ENCODE measurements around the gene NPAS3. TPM values are rescaled to one million over a fixed set of nuclear protein-coding genes. Genes with fewer than 3 reads are reported as not detected.

Gene NPAS3
- total and polyA plus RNA-seq, 2 of the 8 experiments (the other 6 are each of a cell fraction or from before 2014, with no cell fraction given), result 0.11 to 0.60 TPM

- no peak overlapping the region for H2BK15ac ChIP-seq (ENCODE audit: low read length)
- H4K20me1 ChIP-seq (replicated peaks in 1 of 2; ENCODE audit: control insufficient read depth in 1 of 2, insufficient read depth in 2 of 2, low read length in 2 of 2), result no peaks in the 10 kb centered on the region
- H3K4me2 ChIP-seq (ENCODE audit: insufficient read depth in 1 of 2, low read depth in 2 of 2, low read length in 2 of 2), result no peak overlapping the region
- H3K18ac ChIP-seq (ENCODE audit: extremely low read depth, low read length), result no peak overlapping the region
- no peak overlapping the region for H2AFZ ChIP-seq (ENCODE audit: low read length)
- H3K4me1 ChIP-seq (replicated peaks in 1 of 4; ENCODE audit: control insufficient read depth in 3 of 4, insufficient read depth in 4 of 4, low read length in 3 of 4), result no peaks in the 10 kb centered on the region
- DNase-seq (ENCODE audit: low read depth in 1 of 2, low spot score in 2 of 2) (no peak), FAIRE-seq (no peak)
- H4K8ac ChIP-seq (ENCODE audit: extremely low read depth, insufficient read depth, low read length), result no peak overlapping the region
- H2AK5ac ChIP-seq (ENCODE audit: low read depth, low read length), result no peak overlapping the region
- H3K36me3 ChIP-seq (ENCODE audit: control insufficient read depth in 2 of 4, insufficient read depth in 4 of 4, low read length in 3 of 4), result peaks cover 0 to 8% (median 2%) of the 10 kb centered on the region in 4 experiments; a peak in 2 of 8 replicates
- no peak overlapping the region for H3K4ac ChIP-seq (replicated peaks; ENCODE audit: insufficient read length, low read depth, low read length)
- ChIA-PET CTCF (ENCODE audit: partially characterized antibody) (no interaction called here), POLR2A (ENCODE audit: partially characterized antibody) (no interaction called here)
- H2BK120ac ChIP-seq (replicated peaks; ENCODE audit: low read depth, low read length), result no peak overlapping the region
- H3K23me2 ChIP-seq (ENCODE audit: low read depth, low read length), result no peaks in the 10 kb centered on the region
- no peaks in the 10 kb centered on the region for H3K79me1 ChIP-seq (ENCODE audit: low read depth, low read length)
- H3K27me3 ChIP-seq (replicated peaks in 1 of 4; ENCODE audit: control insufficient read depth in 3 of 4, extremely low read depth in 1 of 4, insufficient read depth in 3 of 4, low read length in 3 of 4), result no peaks in the 10 kb centered on the region
- H4K5ac ChIP-seq (ENCODE audit: insufficient read length, low read depth, low read length), result no peak overlapping the region
- H3K14ac ChIP-seq (ENCODE audit: insufficient read length), result no peak overlapping the region
- no peak overlapping the region for H3K27ac ChIP-seq (ENCODE audit: low read depth, low read length)
- 100% methylated on average over 2 of the region's 2 CpGs; no CpG with 5 or more reads in 1 of the 2 experiments for WGBS, 2 experiments (ENCODE audit: extremely low coverage in 1 of 2, insufficient coverage in 1 of 2, insufficient read length in 1 of 2, insufficient replicate concordance in 2 of 2, low coverage in 1 of 2, low lambda C conversion rate in 2 of 2, missing lambda C conversion rate in 1 of 2)
- H3K9me3 ChIP-seq (ENCODE audit: insufficient read depth in 2 of 2, low read depth in 1 of 2, low read length in 1 of 2), result peaks cover 38 to 46% of the 10 kb centered on the region in 2 experiments
- no peak overlapping the region for H3K9ac ChIP-seq (replicated peaks in 1 of 4; ENCODE audit: extremely low read depth in 1 of 4, low read depth in 3 of 4, low read length in 3 of 4)
- H2BK20ac ChIP-seq (ENCODE audit: low read length), result no peak overlapping the region
- TF ChIP-seq HDAC6 (IDR thresholded peaks at IDR 0.05; ENCODE audit: low read depth, low read length), result no peak
- no peak for TF ChIP-seq KDM1A (IDR thresholded peaks at IDR 0.05; ENCODE audit: borderline replicate concordance, low read length)
- TF ChIP-seq, protein P1, sequence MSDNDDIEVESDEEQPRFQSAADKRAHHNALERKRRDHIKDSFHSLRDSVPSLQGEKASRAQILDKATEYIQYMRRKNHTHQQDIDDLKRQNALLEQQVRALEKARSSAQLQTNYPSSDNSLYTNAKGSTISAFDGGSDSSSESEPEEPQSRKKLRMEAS (IDR thresholded peaks at IDR 0.05), result no peak
- no peak for TF ChIP-seq CBX8 (IDR thresholded peaks at IDR 0.05; ENCODE audit: borderline replicate concordance, low read depth, low read length)
- TF ChIP-seq MAFK (IDR thresholded peaks at IDR 0.05; ENCODE audit: low read depth, low read length), result no peak
- no peak for TF ChIP-seq JUN (IDR thresholded peaks at IDR 0.05; ENCODE audit: low read depth, low read length)
- TF ChIP-seq YY1 (IDR thresholded peaks at IDR 0.05; ENCODE audit: low read depth, low read length), result no peak
- TF ChIP-seq BRCA1 (IDR thresholded peaks at IDR 0.05; ENCODE audit: low read depth, low read length), result no peak
- TF ChIP-seq ZNF274 (IDR thresholded peaks at IDR 0.05; ENCODE audit: borderline replicate concordance, extremely low read depth, low read length), result no peak
- TF ChIP-seq E2F6 (IDR thresholded peaks at IDR 0.05), result no peak
- TF ChIP-seq JUND (IDR thresholded peaks at IDR 0.05; ENCODE audit: low read length), result no peak
- no peak for TF ChIP-seq SP2 (IDR thresholded peaks at IDR 0.05; ENCODE audit: low read length)
- TF ChIP-seq SRF (IDR thresholded peaks at IDR 0.05; ENCODE audit: low read depth, low read length), result no peak
- no peak overlapping the region for H3K56ac ChIP-seq (replicated peaks; ENCODE audit: insufficient read length, low read depth, low read length)
- no peak overlapping the region for H2BK5ac ChIP-seq (ENCODE audit: low read depth, low read length)
- H3K79me2 ChIP-seq (ENCODE audit: control insufficient read depth in 1 of 2, insufficient read depth in 2 of 2, low read length in 2 of 2), result no peaks in the 10 kb centered on the region
- H3K23ac ChIP-seq (ENCODE audit: insufficient read length), result no peak overlapping the region
- no peak overlapping the region for H4K91ac ChIP-seq (replicated peaks; ENCODE audit: insufficient read length, low read length)
- no peak overlapping the region for H3K4me3 ChIP-seq (ENCODE audit: extremely low read depth in 1 of 4, insufficient read depth in 2 of 4, low read depth in 3 of 4, low read length in 4 of 4)
- no peak overlapping the region for H2BK12ac ChIP-seq (ENCODE audit: low read depth, low read length)
Observed at GRCh38 chr14:33406766-33407165, 468.1 kb downstream of the NPAS3 start.

Measured in H1 (cell line).